Stimulated activated CD8-positive, alpha-beta memory T cell treated with anti-CD3 and anti-CD28 coated beads, Interleukin-7, amount 100 ng/mL, for 24 hours (primary cell): ENCODE results near the gene EIF4E1B.

ENCODE experiments used
- DNase-seq: peaks from one replicate; pipeline ENCODE4 v3.0.0-alpha.2; 2020; ENCODE audit warnings: low read depth

The EIF4E1B gene

DNA sequence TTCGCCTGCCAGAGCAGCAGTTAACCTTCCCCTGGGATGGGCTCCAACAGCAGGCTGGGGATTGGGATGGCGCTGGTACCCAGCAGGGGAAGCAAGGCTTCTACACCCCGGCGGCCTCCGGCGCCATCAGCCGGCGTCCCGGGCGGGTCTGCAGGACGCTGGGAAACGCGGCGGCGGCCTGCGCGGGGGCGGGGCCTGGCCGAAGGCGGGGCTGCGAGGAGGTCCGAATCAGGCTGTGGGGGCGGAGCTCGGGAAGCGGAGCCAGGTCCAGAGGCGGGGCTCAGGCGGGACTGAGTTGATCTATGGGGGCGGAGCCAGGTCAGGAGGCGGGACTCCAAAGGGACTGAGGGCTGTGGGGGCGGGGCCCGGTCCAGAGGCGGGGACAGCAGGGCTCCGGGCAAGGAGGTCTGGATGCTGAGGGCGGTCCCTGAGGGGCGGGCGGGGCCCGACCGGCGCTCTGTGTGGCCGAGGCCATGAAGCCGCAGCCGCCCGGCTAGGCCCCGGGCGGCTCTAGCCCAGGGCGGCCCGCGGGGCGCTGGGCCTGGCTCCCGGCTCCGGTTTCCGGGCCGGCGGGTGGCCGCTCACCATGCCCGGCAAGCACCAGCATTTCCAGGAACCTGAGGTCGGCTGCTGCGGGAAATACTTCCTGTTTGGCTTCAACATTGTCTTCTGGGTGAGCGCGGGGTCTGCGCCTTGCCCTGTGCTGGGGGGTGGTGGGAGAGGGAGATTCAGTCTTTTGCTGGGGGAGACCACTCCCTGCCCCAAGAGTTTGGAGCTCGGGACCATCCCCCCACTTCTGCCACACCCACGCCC, 16.8 kb downstream of the EIF4E1B start, which contains the start of gene TSPAN17:
TSPAN17 (plus strand) TSS at position 455 of the 813 bp plus-strand sequence; CDS start at position 587, 132 bp downstream.
- peak; percentile 99 for DNase-seq

DNA sequence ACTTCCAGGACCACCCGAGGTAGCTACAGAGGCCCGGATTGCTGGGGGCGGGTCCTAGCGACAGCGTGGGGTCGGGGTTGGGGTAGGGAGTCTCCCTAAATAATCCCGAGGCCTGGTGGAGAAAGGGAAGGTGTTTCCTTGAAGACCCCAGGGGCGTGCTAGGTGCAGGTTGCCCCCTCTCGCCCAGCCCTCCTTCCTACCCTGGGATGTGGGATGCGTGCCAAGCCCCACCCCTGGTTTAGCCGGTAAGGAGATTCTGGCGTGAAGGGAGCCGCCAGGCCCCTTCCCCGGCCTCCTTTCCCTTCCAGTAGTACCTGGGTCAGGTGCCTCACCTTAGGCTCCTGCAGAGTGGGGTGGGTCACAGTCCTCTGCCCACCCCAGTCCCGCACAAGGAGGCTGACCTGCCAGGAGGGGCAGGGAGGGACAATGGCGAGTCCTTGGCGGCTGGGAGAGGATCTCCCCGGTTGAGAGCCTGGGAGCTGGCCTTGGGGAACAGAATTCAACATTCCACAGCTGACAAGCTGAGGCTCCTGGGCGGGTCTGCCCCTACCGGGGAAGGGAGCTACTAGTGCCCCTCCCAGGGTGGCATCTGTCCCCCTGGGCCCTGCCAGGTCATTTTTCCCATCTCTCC, 17.5 kb downstream of the EIF4E1B start:
- DNase-seq, result no peak

DNA sequence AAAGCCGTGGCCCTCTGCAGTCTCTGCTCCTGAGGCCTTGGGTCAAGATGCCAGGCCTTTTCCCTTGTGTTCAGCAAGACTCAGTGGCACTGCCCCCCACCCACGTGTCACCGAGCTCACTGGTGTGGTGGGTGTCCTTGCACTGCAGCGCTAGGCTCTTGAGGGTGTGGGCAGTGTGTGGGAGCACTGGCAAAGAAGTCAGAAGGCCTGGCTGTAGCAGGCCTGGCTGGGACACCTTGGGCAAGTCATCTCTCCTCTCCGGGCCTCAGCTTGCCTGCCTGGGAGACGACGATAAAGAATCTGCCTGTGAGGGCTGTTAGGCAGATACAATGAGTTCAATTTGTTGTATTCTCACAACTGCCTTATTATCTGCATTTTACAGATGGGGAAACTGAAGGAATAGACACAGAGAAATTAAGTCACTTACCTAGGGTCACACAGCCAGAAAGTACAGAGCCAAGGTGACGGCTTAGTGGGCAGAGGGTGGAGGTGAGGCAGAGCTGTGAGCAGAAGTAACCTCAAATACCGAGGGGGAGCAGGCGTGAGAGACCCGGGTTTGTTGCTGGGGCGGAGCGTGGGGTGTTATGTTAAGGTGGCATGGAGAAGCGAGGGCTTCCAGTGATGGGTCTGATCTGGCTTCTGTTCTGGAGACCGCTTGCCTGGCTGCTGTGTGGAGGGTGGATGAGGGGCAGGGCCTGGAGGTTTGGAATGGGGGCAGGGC, 18.2 kb downstream of the EIF4E1B start:
- DNase-seq, result no peak

DNA sequence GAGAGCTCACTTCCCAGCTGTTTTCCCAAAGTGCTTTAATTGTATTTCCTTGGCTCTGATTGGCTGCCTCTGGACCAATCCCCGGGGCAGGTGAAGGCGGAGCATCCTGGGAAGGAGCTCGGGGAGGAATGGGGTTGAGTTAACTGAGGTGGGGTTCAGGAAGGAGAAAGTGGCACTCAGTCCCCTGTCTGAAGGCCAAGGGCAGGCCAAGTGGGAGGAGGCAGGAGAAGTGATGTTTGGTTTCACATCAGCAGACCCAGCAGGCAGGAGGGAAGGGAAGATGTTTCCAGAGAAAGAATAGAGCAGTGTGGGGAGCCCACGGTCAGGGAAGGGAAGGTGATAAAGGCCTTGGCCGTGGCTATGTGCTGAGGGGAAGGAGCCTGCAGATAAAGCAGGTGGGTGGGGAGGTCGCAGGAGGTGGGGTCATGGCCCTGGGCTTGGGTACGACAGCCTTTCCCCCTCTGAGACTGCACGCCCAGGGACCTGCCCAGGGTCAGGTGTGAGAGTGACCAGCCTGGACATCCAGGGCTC, 19.9 kb downstream of the EIF4E1B start:
- no peak for DNase-seq

DNA sequence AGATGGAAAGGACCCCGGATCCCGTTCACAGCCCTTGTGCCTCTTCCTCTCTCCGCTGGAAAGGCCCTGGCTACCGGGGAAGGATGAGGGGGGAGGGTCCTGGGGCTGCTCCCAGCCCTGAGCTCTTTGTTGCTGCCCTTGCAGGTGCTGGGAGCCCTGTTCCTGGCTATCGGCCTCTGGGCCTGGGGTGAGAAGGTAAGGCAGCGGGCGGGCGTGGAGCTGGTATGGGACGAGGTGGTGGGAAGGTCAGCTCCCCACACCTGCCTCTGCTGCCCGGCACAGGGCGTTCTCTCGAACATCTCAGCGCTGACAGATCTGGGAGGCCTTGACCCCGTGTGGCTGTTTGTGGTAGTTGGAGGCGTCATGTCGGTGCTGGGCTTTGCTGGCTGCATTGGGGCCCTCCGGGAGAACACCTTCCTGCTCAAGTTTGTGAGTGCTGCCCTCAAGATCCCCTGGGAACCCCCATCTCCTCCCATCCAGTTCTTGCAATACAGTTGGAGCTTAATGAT, 21.1 kb downstream of the EIF4E1B start:
- no peak for DNase-seq

DNA sequence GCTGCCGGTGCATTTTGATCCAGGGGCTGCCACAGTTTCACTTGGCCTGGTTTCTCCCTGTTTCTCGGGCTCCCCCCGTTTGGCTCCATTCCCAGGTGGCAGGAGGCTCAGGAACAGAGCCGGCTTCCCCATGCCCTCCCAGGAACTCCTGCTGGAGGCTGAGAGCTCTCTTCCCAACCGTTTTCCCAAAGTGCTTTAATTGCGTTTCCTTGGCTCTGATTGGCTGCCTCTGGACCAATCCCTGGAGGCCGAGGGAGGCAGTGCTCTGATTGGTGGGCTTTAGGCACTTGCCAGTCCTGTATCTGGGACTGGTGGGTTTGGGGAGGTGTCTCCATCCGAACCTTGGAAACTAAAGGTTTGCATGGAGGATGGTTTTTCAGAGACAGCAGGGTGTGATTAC, 21.7 kb downstream of the EIF4E1B start:
- no peak for DNase-seq

DNA sequence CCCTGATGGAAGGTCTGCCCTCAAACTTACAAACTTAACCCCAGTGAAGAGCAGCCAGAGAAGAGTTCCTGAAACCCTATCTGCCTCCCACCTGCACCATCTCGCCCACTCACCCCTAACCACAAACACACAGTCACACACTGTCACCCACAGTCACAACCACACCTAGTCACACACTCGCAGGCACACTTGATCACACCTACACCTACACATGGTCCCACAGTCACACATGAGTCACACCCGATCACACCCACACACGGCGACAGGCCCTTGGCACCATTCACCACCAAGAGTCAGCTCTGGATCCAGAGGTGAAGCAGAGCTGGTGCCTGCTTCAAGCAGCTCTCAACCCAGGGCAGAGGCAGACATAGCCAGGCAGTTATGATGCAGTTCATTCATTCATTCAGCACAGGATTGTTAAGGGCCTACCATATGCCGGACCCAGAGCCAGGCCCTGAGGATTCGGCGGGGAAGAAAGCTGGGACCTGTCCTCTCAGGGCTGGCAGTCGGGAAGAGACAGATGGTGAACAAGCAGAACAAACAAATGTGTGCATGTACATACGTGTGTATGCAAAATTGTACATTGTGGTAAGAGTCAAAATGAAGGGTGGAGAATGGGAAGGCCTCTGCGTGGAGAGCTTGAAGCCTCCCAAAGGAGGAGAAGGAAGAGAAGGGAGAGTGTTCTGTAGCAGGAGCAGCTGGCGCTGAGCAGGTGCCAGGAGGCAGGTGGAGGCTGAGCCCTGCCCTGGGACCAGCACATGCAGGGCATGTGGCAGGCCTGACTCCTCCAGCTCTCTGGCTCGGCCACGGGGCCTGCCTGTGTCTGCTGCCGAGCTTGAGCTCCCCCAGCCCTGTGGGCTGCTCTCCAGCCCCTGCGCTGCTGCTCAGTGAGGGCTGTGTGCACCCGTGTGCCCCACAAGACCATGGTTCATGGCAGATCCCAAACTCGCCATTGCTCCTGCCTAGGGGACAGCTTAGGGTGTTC, 23.2 kb downstream of the EIF4E1B start:
- peak; percentile 64 for DNase-seq

DNA sequence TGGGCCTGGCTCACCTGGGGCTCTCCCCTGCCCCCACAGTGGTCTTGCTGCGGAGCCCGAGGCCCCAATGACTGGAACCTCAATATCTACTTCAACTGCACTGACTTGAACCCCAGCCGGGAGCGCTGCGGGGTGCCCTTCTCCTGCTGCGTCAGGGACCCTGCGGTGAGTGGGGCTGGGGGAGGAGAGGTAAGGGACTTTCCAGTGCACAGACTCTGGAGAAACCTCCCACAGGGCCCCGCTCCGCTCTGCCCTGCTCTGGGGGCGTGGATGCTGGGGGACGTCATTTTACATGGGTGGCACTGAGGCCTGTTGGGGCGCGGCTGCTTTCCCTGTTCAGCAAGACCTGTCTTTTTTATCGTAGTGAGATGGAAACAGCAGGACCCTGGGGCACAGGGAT, 24.4 kb downstream of the EIF4E1B start:
- no peak for DNase-seq

DNA sequence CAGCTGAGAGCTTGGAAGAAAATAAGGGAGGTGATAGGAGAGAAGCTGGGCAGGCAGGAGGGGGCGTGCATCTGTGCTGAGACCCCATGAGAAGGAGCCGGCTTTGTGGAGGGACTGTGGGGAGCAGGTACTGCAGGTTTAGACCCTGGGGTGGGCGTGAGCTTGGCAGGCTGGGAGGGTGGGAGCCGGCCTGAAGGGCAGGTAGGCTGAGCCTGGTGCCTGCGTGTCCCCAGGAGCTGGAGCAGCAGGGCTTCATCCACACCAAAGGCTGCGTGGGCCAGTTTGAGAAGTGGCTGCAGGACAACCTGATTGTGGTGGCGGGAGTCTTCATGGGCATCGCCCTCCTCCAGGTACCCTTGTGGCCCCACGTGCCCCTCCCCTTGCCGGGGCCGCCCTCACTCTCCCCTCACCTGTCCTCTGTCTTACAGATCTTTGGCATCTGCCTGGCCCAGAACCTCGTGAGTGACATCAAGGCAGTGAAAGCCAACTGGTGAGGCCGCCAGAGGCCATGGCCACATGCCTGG, 26.1 kb downstream of the EIF4E1B start:
- no peak for DNase-seq

DNA sequence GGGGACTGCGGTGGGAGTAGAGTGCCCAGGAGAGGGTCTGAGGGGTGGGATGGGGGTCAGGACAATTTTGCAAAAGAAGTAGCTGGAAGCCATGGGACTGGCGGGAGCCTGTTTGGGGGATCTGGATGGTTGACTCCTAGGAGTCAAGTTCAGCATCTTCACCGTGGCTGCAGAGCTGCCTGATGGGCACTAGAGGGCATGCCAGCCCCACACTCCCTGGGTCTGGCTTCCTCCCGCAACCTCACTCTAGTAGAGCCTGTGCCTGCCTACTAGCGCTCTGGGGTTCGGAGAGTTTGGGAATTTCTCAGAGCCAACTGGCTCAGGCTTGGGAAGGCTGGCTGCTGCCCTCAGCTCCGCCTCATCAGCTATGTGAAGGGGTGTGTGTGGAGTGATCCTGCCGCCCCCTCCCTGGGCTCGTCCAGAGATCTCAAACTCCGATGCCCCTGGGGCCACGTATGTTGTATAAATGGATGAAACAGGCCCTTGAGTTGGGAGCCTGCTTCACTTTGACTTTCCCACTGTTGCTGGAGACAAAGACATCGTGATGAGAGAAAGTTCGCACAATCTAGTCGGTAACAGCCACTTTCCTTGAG, 27.6 kb downstream of the EIF4E1B start:
- DNase-seq, result peak; percentile 43

DNA sequence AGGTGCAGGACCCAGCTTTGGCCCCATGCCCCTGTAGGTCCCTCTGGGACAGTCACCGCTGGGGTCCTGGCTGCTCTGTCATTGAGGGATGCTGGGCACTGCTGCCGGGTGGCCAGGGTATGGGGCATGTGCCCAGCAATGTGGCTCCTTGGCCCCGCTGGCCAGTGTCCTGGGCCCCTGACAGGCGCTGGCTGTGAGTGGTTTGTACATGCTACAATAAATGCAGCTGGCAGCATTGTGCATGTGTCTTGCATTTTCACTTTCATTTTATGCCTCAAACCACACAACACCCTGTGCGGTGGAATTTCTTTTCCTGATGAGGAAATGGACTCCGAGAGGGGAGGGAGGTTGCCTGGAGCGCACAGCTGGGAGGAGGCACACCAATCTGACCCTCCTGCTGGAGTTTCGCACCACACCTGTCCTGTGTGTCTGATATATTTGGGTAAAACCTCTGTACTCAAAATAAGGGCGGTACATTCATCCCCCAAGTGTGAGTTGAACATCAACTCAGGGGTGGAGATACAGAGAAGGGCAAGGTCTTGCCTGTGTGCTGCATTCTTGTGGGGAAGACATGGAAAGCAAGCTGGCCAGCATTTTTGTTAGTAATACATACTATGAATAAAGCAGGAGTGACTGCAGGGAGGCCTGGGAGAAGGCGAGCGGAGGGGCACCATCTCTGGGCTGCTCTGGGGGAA, 28.5 kb downstream of the EIF4E1B start:
- no peak for DNase-seq

DNA sequence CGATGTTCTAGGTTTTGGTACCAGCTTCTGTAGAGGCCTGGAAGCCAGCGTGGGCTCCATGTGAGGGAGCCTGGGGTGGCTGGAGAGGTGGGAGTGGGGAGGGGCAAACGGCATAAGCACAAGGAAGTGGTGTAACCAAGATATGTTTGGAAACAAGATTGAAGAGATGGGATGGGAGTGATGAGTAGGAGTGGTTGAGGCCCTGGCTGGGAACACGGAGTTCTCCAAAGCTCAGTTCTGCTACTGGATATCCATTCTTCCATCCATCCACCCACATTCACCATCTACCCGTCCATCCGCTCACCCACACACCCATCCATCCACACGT, 29.0 kb downstream of the EIF4E1B start:
- no peak for DNase-seq

DNA sequence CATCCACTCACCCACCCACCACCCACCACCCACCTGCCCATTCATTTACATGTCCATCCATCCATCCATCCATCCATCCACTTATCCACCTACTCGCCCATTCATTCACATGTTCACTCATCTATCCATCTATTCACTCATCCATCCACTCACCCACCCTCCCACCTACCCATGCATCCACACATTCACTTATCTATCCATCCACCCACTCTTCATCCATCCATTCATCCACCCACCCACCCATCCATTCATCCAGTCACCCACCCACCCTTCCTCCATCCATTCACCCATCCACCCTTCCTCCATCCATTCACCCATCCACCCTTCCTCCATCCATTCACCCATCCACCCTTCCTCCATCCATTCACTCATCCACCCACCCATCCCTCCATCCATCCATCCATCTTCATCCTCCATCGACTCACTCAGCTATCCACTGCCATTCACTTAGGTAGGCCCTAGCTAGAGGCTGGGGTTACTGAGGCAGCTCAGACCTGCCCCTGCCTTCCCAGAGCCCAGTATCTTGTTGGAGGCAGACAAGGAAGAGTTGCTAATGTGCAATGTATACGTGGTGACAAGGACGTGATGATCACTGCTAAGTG, 29.5 kb downstream of the EIF4E1B start:
- DNase-seq, result no peak

DNA sequence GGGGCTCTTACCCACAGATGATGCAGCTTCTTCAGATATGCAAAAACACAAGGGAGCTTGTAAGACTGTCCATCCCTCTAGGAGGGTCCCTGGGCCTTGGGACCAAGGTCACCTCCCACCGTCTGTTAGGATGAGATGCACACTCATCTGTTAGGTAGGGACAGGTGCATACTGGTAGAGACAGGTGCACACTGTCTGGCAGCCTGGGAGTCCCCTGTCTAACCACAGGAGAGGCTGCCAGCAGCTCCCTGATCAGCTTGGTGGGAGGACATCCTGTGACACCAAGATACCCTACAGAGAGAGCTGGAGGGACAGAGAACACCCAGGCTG, 30.0 kb downstream of the EIF4E1B start:
- no peak for DNase-seq

DNA sequence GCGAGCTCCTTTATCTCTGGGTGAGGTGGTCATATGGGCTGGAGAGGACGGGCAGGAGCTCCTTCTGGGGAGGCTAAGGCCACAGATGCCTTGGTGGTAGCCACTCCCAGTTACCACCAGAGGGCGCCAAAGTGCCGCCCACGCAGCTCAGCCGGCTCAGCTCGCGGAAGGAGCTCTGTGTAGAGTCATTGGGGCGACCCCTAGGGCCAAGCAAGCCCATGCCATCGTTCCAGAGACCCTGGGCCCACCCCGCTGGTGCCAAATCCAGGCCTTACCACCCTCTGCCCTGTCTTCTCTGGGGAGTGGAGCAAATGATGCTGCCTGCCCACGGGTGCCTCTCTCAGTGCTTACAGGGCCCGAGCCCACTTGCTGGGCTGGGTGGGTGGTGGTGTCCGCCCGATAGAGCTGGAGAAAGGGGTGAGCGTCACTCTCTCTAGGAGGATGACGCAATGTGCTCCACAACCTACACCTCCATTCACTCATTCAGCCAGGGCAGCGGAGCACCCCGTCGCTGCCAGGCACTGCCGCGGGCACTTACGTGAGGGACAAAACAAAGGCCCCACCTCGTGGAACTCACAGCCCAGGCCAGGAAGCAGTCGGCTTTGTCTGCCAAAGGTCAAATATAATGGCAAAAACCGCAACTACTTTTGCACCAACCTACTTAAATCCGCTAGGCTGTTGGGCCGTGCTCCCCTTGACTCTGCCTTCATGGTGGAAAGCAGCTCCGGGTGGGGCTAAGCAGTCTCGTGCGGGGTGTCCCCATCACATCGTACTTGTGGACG, 30.6 kb downstream of the EIF4E1B start:
- peak; percentile 59 for DNase-seq

DNA sequence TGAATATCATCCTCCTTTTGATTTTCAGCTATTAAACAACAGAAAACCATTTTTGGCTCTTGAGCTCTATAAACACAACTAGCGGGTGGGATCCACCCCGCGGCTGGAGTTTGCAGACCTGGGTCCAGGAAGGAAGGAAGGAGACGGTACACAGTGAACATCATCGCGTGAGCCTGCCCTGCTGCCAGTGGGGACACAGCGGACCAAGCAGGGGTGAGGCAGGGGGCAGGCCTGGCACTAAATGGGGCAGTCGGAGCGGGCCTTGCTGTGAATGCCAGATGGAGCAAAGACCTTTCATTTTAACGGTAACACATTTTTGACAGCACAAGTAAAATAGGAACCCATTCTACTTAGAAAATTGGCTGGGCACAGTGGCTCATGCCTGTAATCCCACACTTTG, 31.2 kb downstream of the EIF4E1B start:
- no peak for DNase-seq

DNA sequence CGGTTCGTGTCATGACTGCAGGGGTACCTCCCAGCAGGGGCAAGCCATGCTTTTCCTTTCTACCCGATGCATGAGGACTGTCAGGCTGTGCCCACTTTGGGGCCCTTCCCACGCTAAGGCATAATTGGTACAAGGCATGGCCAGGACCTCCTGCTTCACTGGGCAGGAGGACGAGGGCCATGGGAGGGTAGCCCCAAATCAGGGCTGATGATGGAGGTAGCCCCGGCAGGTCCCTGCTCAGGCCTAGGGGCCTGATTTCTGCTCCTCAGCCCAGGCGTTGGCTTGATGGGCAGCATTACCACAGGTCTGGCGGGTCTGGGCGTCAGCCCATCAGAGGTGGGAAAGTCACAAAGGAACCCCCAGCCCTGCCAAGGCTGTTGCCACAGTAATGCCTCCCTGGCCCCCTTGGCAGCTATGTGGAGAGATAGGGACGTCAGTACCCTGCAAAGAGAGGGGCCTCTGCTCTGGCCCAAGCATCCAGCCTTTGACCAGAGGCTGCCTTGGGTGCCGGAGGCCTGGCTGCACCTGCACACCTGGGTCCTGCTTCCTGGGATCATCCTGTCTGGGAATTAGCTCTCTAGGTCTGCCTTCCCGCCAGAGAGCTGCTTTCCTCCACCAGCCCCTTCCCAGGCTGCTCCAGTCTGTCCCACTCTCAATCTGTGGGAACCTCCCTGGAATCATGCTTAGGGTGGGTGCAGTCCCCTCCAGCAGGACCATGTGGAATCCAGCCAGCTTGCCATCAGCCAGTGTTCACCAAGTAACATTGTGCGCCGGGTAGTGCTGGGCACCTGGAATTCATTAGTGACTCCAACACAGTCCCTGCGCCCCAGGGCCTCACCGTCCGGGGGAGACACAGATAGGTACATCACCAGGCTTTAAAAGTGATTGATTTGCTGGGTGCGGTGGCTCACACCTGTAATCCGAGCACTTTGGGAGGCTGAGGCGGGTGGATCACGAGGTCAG, 32.2 kb downstream of the EIF4E1B start:
- no peak for DNase-seq

DNA sequence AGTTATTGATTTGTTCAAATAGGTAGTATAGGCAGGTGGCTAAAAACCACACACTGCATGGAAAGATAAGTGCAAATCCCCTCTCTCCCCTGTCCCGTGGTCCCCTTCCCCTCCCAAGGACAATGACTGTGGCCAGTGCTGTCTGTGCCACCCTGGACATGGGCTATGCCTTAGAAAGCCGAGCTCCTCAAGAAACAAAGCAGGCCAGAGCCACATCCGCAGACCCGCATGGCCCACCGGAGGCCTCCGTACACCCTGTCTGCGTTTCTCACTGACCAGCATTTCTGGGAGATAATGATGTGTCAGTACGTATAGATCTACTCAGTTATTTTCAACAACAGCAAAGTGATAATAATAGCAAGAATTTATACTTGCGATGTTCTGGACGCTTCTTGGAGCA, 33.1 kb downstream of the EIF4E1B start:
- DNase-seq, result no peak
